ENCODE results near the gene PCDHGA9.
"Not testable (repeated sequence)": the region's sequence is repeated elsewhere in the genome, so short reads cannot be mapped to it uniquely, and the experiment has no call there.

The PCDHGA9 gene

DNA sequence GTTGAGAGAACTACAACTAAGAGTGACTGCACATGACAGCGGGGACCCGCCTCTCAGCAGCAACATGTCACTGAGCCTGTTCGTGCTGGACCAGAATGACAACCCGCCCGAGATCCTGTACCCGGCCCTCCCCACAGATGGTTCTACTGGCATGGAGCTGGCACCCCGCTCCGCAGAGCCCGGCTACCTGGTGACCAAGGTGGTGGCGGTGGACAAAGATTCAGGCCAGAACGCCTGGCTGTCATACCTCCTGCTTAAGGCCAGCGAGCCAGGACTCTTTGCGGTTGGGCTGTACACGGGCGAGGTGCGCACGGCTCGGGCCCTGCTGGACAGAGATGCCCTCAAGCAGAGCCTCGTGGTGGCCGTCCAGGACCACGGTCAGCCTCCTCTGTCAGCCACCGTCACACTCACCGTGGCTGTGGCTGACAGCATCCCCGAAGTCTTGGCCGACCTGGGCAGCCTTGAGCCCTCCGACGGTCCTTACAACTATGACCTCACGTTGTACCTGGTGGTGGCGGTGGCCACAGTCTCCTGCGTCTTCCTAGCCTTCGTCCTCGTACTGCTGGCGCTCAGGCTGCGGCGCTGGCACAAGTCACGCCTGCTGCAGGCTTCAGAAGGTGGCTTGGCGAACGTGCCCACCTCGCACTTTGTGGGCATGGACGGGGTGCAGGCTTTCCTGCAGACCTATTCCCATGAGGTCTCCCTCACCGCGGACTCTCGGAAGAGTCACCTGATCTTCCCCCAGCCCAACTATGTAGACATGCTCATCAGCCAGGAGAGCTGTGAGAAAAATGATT, 17.9 kb upstream of the PCDHGA9 start:
- DNase-seq (ENCODE audit: low read depth), result no peak

DNA sequence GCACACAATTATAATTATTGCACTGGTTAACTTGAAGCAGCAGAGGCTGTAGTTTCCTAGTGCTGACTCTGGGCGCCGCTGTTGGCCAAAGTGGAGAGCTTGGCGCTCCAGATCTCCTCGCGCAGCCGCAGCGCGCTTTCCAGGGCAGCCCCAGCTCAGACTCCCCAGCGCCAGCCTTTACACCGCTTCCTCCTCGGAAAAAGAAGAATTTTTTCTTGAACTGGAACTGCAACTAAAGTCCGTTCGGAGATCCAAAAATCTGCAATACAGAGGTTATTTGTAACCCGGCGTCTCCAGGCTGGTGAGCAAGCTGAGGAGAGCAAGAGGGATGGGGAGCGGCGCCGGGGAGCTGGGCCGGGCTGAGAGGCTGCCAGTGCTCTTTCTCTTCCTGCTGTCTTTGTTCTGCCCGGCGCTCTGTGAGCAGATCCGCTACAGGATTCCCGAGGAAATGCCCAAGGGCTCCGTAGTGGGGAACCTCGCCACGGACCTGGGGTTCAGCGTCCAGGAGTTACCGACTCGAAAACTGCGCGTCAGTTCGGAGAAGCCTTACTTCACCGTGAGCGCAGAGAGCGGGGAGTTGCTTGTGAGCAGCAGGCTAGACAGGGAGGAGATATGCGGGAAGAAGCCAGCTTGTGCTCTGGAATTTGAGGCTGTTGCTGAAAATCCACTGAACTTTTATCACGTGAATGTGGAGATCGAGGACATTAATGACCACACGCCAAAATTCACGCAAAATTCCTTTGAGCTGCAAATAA, 14.8 kb upstream of the PCDHGA9 start, which contains the start of gene PCDHGB4:
PCDHGB4 (plus strand) TSS at position 142 of the 755 bp plus-strand sequence; CDS start at position 329, 187 bp downstream.
- DNase-seq (ENCODE audit: low read depth), result not testable (repeated sequence)

DNA sequence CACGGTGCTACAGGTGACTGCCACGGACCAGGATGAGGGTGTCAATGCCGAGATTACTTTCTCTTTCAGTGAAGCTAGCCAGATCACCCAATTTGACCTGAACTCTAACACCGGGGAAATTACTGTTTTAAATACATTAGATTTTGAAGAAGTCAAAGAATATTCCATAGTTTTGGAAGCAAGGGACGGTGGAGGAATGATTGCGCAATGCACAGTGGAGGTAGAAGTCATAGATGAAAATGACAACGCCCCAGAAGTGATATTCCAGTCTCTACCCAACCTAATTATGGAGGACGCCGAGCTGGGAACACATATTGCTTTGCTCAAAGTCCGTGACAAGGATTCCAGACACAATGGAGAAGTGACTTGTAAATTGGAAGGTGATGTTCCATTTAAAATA, 13.9 kb upstream of the PCDHGA9 start:
- no peak for DNase-seq (ENCODE audit: low read depth)

DNA sequence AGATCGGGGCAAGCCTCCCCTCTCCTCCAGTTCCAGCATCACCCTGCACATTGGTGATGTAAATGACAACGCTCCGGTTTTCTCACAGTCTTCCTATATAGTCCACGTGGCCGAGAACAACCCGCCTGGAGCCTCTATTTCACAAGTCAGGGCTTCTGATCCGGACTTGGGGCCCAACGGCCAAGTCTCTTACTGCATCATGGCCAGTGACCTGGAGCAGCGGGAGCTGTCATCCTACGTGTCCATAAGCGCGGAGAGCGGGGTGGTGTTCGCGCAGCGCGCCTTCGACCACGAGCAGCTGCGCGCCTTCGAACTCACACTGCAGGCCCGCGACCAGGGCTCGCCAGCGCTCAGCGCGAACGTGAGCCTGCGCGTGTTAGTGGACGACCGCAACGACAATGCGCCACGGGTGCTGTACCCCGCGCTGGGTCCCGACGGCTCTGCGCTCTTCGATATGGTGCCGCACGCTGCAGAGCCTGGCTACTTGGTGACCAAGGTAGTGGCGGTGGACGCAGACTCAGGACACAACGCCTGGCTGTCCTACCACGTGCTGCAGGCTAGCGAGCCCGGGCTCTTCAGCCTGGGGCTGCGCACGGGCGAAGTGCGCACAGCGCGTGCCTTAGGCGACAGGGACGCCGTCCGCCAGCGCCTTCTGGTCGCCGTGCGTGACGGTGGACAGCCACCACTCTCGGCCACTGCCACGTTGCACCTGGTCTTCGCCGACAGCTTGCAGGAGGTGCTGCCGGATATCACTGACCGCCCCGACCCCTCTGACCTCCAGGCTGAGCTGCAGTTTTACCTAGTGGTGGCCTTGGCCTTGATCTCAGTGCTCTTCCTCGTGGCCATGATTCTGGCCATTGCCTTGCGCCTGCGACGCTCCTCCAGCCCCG, 13.2 kb upstream of the PCDHGA9 start:
- DNase-seq (ENCODE audit: low read depth), result no peak

DNA sequence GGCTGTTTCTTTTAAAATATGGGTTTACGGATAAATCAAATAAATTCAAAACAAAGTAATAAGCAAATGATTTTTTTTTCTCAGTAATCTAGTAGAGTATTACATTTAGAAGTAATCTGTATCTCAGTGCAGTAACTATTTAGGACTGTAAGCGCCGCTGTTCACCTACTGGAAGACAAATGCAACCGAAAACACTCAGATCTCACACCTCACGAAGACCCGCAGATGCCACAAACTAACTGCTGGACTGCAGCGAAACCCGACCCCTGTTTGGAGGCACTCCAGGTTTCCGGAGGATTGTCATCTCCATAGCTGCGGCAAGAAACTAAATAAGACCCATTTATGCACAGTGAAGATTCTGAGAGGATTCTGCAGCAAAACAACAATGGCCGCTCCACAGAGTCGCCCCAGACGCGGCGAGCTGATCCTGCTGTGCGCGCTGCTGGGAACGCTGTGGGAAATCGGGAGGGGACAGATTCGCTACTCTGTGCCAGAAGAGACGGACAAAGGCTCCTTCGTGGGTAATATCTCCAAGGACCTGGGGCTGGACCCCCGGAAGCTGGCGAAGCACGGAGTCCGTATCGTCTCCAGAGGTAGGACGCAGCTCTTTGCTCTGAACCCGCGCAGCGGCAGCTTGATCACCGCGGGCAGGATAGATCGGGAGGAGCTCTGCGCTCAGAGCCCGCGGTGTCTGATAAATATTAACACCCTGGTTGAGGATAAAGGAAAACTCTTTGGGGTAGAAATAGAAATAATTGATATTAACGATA, 10.0 kb upstream of the PCDHGA9 start, which contains the start of gene PCDHGA8:
PCDHGA8 (plus strand) TSS at position 205 of the 770 bp plus-strand sequence; CDS start at position 386, 181 bp downstream.
- no peak for DNase-seq (ENCODE audit: low read depth)

DNA sequence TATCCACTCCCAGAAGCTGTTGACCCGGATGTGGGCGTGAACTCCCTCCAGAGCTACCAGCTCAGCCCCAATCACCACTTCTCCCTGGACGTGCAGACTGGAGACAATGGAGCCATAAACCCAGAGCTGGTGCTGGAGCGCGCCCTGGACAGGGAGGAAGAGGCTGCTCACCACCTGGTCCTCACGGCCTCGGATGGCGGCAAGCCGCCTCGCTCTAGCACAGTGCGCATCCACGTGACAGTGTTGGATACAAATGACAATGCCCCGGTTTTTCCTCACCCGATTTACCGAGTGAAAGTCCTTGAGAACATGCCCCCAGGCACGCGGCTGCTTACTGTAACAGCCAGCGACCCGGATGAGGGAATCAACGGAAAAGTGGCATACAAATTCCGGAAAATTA, 9.3 kb upstream of the PCDHGA9 start:
- no peak for DNase-seq (ENCODE audit: low read depth)

DNA sequence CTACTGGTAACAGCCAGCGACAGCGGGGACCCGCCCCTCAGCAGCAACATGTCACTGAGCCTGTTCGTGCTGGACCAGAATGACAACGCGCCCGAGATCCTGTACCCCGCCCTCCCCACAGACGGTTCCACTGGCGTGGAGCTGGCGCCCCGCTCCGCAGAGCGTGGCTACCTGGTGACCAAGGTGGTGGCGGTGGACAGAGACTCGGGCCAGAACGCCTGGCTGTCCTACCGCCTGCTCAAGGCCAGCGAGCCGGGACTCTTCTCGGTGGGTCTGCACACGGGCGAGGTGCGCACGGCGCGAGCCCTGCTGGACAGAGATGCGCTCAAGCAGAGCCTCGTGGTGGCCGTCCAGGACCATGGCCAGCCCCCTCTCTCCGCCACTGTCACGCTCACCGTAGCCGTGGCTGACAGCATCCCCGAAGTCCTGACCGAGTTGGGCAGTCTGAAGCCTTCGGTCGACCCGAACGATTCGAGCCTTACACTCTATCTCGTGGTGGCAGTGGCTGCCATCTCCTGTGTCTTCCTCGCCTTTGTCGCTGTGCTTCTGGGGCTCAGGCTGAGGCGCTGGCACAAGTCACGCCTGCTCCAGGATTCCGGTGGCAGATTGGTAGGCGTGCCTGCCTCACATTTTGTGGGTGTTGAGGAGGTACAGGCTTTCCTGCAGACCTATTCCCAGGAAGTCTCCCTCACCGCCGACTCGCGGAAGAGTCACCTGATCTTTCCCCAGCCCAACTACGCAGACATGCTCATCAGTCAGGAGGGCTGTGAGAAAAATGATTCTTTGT, 8.0 kb upstream of the PCDHGA9 start:
- DNase-seq (ENCODE audit: low read depth), result not testable (repeated sequence)

DNA sequence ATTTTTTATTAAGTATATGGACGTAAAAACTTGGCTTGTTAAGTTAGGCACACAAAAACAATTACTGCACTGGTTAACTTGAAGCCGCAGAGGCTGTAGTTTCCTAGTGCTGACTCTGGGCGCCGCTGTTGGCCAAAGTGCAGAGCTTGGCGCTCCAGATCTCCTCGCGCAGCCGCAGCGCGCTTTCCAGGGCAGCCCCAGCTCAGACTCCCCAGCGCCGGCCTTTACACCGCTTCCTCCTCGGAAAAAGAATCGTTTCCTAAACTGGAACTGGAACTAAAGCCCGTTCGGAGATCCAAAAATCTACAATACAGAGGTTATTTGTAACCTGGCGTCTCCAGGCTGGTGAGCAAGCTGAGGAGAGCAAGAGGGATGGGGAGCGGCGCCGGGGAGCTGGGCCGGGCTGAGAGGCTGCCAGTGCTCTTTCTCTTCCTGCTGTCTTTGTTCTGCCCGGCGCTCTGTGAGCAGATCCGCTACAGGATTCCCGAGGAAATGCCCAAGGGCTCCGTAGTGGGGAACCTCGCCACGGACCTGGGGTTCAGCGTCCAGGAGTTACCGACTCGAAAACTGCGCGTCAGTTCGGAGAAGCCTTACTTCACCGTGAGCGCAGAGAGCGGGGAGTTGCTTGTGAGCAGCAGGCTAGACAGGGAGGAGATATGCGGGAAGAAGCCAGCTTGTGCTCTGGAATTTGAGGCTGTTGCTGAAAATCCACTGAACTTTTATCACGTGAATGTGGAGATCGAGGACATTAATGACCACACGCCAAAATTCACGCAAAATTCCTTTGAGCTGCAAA, 4.6 kb upstream of the PCDHGA9 start, which contains the start of gene PCDHGB5:
PCDHGB5 (plus strand) TSS at position 192 of the 796 bp plus-strand sequence; CDS start at position 373, 181 bp downstream.
- DNase-seq (ENCODE audit: low read depth), result not testable (repeated sequence)

DNA sequence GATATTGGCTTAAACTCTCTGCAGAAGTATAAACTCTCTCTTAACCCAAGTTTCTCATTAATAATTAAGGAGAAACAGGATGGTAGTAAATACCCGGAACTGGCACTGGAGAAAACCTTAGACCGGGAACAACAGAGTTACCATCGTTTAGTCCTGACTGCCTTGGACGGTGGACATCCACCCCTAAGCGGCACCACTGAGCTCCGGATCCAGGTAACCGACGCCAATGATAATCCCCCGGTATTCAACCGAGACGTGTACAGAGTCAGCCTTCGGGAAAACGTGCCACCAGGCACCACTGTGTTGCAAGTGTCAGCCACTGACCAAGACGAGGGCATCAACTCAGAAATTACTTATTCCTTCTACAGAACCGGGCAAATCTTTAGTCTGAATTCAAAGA, 4.0 kb upstream of the PCDHGA9 start:
- no peak for DNase-seq (ENCODE audit: low read depth)

DNA sequence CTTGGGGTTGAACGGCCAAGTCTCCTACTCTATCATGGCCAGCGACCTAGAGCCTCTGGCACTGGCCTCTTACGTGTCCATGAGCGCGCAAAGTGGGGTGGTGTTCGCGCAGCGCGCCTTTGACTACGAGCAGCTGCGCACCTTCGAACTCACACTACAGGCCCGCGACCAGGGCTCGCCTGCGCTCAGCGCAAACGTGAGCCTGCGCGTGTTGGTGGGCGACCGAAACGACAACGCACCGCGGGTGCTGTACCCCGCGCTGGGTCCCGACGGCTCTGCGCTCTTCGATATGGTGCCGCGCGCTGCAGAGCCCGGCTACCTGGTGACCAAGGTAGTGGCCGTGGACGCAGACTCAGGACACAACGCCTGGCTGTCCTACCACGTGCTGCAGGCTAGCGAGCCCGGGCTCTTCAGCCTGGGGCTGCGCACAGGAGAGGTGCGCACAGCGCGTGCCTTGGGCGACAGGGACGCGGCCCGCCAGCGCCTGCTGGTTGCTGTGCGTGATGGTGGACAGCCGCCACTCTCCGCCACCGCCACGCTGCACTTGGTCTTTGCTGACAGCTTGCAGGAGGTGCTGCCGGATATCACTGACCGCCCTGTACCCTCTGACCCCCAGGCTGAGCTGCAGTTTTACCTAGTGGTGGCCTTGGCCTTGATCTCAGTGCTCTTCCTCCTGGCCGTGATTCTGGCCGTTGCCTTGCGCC, 2.9 kb upstream of the PCDHGA9 start:
- no peak for DNase-seq (ENCODE audit: low read depth)

DNA sequence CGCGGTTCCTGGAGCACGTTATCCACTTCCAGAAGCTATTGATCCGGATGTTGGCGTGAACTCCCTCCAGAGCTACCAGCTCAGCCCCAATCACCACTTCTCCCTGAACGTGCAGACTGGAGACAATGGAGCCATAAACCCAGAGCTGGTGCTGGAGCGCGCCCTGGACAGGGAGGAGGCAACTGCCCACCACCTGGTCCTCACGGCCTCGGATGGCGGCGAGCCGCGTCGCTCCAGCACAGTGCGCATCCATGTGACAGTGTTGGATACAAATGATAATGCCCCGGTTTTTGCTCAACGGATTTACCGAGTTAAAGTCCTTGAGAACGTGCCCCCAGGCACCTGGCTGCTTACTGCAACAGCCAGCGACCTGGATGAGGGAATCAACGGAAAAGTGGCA, 809 bp downstream of the PCDHGA9 start:
- DNase-seq (ENCODE audit: low read depth), result no peak

DNA sequence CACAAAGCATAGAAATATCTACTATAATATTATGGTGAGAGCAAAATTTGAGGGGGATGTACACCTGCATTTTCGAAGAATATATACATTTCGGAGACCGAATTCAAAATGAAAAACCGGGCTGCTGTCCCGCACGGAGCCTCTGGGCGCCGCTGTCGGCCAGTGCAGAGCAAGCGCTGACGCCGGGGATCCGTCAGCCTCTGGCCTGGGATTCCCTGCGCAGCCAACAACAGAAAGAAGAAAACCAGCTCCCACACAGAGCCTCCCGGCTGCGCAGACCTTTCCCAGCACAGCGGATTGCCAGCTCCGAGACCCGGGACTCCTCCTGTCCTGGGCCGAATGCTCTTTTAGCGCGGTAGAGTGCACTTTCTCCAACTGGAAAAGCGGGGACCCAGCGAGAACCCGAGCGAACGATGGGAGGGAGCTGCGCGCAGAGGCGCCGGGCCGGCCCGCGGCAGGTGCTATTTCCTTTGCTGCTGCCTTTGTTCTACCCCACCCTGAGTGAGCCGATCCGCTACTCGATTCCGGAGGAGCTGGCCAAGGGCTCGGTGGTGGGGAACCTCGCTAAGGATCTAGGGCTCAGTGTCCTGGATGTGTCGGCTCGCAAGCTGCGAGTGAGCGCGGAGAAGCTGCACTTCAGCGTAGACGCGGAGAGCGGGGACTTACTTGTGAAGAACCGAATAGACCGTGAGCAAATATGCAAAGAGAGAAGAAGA, 5.4 kb downstream of the PCDHGA9 start, which contains the start of gene PCDHGB6:
PCDHGB6 (plus strand) TSS at position 232 of the 716 bp plus-strand sequence; CDS start at position 414, 182 bp downstream.
- DNase-seq (ENCODE audit: low read depth), result not testable (repeated sequence)

DNA sequence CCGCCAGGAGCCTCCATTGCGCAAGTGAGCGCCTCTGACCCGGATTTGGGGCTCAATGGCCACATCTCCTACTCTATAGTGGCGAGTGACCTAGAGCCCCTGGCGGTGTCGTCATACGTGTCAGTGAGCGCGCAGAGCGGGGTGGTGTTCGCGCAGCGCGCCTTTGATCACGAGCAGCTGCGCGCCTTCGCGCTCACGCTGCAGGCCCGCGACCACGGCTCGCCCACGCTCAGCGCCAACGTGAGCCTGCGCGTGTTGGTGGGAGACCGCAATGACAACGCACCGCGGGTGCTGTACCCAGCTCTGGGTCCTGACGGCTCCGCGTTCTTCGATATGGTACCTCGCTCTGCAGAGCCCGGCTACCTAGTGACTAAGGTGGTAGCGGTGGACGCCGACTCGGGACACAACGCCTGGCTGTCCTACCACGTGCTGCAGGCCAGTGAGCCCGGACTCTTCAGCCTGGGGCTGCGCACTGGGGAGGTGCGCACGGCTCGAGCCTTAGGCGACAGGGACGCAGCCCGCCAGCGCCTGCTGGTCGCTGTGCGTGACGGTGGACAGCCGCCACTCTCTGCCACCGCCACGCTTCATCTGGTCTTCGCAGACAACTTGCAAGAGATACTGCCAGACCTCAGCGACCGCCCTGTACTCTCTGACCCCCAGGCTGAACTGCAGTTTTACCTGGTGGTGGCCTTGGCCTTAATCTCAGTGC, 7.2 kb downstream of the PCDHGA9 start:
- DNase-seq (ENCODE audit: low read depth), result no peak

DNA sequence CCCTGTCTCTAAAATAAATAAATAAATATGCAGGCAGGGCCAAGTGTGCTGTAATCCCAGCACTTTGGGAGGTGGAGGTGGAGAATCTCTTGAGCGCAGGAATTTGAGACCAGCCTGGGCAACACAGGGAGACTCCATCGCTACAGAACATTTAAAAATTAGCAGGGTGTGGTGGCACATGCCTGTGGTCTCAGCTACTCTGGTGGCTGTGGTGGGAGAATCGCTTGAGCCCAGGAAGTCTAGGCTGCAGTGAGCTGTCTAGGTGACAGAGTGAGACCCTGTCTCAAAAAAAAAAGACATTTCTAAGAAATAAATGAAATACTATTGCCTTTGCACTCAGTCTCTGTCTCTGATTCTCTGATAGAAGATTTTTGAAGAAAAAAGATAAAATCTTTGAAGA, 9.0 kb downstream of the PCDHGA9 start:
- DNase-seq (ENCODE audit: low read depth), result no peak

DNA sequence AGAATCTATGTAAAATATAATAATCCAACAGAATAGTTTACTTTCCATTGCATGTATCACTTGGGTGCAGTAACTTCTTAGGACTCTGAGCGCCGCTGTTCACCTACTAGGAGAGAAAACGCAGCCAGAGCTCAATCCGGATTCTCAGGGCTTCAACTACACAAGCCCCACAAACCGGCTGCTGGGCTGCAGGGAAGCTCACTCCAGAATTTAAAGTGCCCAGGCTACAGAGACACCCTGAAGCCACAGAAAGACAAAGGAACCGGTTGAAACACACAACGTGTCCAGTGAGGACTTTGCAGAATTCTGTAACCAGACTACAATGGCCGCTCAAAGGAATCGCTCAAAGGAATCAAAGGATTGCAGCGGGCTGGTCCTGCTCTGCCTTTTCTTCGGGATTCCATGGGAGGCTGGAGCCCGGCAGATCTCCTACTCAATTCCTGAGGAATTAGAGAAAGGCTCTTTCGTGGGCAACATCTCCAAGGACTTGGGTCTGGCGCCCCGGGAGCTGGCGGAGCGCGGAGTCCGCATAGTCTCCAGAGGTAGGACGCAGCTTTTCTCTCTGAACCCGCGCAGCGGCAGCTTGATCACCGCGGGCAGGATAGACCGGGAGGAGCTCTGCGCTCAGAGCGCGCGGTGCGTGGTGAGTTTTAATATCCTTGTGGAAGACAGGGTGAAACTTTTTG, 10.4 kb downstream of the PCDHGA9 start, which contains the start of gene PCDHGA10:
PCDHGA10 (plus strand) TSS at position 134 of the 686 bp plus-strand sequence; CDS start at position 323, 189 bp downstream.
- DNase-seq (ENCODE audit: low read depth), result no peak

DNA sequence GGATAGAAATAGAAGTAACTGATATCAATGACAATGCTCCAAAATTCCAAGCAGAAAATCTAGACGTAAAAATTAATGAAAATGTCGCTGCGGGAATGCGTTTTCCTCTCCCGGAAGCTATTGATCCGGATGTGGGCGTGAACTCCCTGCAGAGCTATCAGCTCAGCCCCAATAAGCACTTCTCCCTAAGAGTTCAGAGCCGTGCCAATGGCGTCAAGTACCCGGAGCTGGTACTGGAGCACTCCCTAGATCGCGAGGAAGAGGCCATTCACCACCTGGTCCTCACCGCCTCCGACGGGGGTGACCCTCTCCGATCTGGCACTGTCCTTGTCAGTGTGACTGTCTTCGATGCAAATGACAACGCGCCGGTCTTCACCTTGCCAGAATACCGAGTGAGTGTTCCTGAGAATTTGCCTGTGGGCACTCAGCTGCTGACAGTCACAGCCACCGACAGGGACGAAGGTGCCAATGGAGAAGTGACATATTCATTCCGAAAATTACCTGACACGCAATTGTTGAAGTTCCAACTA, 11.0 kb downstream of the PCDHGA9 start:
- no peak for DNase-seq (ENCODE audit: low read depth)
